Activated CD8-positive, alpha-beta memory T cell treated with anti-CD3 and anti-CD28 coated beads, Interleukin-2, amount 50 U/mL, for 24 hours (primary cell): ENCODE data around the gene OLFM4.

ENCODE experiments used
- DNase-seq: peaks from one replicate; pipeline ENCODE4 v3.0.0-alpha.2; 2020; ENCODE audit errors: extremely low read depth

The OLFM4 gene

DNA sequence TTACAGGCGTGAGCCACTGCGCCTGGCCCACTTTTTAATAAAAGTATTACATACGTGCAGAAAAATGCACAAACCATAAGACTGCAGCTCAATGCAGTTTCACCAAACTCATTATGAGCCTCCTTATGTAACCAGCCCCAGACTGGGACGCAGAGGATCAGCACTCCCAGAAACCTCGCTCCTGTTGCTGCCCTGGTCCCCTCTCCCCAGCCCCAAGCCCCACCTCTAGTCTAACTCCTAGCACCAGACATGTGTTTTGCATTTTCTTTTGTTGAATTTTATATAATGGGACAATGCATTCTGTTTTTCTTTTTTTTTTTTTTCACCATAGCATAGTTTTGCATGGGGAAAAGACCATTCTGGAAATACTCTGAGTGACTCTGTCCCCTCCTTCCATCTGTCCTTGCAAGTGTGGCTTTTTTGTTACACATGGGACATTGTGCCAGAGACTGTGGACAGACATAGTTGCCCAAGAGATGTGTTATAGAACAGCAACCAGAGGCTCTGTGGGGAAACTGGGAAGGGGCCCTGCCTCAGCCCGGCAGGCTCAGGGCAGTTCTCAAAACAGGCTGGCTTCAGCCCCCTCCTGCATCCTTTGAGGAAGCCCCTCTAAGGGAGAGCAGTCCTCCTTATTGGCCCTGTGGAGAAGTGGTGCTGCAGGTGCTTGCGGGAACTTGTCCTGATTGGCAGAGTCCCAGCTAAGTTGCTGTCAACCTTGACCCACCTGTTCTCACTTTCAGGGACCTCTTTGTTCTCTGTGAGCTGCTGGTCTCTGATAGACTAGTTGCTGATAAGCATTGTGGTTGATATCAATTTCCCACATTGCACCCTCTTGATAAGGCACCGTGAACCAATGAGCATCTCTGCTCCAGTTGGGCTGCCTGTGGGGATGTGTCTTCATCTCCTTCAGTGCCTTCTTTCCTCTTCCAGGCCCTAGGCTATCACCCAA is 13.8 kb upstream of the OLFM4 start:
- no peak for DNase-seq

DNA sequence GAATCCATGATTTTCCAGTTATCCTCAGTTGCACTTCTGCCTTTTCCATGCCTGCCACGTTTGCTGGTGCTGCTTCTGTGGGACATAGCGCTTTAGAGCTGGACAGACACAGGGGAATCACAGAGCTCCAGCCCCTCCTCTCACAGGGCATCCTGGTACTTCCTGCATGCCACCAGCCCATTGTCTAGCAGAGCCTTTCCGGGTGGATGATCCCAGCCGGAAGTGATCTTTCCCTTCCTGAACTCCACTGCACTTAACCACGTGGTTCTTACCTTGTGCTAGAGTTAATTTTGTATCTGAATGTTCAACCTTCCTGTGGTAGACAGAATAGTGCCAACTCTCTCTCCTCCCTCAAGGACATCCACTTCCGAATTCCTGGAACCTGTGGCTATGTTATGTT is 12.6 kb upstream of the OLFM4 start:
- DNase-seq, result no peak

DNA sequence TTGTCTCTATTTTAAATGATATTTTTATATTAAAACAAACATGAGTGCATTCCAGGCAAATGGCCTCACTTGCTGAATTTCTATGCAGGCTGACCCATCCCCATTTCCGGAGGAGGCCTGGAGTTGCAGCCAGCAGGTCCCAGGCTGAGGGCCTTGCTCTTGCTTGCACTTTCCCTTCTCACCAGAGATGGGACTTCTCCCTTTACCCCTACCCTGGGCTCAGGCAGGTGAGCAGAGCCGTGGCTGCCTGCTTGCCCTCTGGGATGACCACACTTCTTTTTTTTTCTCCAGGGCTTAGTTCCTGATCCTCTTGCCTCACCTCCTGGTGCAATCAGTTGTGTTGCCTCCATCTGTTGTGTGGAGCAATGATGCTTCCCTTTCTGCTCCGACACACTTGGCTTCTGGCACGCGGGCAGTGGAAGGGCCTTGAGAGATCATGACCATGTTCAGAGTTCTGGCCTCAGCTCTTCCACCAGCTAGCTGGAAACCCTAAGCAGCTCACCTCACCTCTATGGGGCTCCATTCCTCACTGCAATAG is 11.1 kb upstream of the OLFM4 start:
- DNase-seq, result no peak

DNA sequence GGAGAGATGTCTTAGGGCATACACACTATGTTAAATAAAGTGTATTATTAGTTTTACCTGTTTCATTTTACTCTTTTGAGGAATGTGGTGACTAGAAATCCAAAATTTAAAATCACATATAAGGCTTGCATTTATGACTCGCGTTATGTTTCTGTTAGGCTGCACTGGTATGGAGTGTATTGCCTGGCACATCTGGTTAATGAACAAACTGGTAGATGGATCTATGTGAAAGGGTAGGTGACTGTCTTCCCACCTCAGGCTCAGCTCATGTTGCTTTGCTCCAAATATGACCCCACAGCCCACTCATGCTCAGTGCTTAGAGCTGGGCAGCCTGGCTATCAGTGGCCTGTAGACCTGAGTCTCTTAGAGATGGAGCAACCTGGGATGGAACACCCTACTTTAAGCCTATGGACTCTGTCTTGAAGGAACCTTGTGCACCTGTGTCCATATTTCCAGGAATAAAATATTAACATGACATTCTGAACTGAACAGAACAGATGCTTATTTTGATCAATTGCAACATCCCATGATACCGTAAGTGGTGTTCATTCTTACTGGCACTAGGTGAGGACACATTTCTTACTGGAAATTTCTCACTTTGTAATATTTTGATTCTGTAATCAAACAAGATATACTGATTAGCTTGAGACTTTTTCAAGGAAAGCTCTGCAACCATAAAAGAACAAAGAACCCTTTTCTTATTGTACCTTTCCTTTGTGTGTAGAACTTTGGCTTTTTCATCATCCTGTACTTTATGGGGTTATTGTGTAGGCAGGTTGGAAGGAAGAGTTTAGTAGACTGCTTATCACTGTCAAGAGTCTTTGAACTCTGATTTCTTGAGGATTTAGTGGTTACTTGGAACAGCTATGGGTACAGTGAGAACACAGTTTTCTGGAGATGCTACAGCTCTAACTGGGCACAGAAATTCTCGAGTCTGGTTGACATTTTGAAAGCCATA is 9.6 kb upstream of the OLFM4 start:
- DNase-seq, result no peak

DNA sequence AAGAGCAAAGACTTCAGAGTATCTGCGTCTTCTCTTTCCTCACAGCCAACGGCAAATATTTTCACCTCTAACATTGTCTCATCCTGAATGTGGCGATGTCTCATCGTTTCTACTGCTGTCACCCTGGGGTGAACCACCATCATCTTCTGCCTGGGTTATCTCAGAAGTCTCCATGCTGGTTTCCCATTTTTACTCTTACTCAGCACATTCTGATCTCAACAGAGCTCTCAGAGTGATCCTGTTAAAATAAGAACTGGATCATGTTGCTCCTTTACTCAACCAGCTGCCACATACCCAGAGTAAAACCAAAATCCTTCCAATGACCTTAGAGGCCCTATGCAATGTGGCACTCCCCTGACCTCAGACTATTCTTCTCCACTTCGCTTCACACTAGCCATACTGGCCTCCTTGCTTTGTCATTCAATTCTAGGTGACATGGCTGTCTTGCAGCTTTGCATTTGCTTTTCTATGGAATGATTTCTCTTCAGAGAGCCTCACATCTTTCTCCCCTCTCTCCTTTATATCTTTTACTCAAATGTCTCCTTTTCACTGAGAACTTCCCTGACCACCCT is 7.8 kb upstream of the OLFM4 start:
- no peak for DNase-seq

DNA sequence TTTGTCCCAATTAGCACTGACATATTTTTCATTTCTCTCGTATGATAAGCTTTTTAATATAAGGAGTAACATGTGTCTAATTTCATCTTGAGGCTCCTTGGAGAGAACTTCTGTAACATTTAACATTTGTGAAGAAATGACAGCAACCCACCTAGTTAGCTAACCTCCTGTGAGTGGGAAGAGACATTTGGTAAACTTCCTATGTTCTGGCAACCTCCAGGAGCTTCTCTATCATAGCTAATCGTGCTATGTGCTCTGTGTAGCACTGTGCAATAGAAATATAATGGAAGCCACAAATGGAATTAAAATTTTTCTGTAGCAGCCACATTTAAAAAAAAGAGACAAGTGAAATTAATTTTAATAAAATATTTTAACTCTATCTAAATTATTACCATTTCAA is 5.4 kb upstream of the OLFM4 start:
- DNase-seq, result no peak

DNA sequence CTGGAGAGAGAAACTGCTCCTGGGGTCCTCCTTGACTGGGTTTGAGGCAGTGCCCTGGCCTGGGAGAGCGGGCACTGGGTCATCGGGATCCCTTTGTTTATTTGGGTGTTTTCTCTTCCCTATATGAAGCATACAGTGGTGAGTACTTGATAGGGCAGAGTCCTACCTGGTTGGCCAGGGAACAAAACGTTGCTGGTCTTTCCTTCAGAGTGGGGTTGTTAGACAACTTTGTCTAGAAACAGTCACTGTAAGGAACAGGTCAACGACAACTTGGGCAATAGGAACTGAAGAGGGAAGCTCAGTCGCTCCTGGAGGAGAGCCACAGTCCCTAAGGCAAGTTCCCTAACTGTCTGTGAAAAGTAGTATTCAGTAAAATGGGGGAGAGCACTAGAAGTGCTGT is 550 bp upstream of the OLFM4 start:
- no peak for DNase-seq

DNA sequence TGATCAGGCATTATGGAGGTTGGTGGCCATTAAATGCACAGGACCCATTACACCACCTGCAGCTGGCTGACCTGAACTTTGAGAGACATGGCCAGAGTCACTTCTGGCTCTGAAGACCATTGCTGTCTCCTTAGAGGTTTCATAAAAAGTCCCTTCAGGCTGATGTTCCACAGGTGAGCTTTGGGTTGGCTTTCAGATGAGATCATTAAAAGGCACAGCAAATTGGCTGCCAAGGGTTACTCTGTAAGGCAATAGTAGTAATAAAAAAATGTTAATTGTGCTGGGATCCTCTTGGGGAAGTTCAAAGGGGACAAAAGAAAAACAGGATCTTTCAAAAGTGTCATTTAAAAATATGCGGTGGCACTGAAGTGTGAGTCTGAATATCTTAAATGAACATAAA is 4.2 kb downstream of the OLFM4 start:
- DNase-seq, result no peak

DNA sequence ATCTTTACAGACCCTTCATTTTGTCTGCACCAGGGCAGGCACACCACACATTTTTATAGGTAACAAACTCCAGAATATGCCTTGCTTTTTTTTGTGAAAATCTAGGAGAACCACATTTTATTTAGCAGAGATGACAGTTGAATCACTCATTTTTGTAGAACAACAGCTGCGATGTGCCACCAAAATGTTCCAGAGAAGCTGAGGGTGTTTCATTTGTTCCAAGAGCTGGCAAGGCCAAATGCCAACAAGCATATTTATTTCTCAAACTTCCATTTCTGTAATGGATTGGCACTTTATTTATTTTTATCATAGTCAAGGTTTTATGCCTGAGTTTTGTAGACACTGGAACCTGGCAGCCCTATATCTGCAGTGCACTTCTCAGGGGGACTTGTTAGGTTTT is 10.4 kb downstream of the OLFM4 start:
- no peak for DNase-seq

DNA sequence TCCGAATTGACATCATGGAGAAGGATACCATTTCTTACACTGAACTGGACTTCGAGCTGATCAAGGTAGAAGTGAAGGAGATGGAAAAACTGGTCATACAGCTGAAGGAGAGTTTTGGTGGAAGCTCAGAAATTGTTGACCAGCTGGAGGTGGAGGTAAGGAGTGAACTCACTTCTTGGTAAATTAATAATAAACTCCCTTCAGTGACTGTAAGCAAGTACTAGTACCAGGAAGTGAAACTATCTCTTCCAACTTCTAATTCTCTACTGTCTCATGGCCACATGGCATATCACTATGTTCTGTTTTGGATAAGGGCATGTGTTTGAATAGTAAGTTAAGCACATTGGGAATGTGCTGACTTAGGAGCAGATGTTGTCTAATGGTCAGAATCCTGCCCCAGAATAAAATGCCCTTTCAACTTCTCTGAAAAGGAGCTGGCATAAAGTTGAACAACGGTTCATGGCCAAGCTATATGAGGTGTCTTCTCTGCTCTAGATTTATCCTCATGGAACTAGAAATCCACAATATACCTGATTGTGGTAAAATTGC is 13.4 kb downstream of the OLFM4 start:
- DNase-seq, result no peak

DNA sequence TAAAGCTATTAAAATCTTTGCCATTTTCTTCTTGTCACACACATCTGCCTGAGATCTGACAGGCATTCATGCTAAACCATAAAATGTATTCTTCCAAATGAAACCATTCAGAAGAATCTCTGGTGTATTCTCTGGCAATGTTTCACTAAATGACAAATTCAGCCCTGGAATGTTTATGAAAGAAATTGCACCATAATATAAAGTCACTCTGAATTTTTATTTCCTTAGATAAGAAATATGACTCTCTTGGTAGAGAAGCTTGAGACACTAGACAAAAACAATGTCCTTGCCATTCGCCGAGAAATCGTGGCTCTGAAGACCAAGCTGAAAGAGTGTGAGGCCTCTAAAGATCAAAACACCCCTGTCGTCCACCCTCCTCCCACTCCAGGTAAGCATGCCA is 14.3 kb downstream of the OLFM4 start:
- no peak for DNase-seq

DNA sequence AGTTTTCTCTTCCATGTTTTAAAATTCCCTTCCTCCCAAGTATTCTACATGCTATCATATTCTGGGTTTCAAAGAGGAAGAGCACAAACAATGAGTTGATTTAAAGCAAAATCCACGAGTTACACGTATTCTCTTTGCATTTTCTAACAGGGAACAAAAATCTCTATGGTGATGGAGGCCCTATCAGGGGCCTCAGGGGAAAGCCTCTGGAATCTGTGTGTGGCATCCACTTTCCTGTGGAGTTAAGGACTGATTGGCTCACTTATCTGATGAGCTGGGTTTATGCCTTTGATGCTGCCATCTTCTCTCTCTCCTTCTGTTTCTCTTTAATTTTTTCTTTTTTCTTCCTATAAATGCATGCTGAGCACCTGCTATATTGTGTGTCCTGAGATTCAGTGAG is 14.8 kb downstream of the OLFM4 start:
- DNase-seq, result no peak

DNA sequence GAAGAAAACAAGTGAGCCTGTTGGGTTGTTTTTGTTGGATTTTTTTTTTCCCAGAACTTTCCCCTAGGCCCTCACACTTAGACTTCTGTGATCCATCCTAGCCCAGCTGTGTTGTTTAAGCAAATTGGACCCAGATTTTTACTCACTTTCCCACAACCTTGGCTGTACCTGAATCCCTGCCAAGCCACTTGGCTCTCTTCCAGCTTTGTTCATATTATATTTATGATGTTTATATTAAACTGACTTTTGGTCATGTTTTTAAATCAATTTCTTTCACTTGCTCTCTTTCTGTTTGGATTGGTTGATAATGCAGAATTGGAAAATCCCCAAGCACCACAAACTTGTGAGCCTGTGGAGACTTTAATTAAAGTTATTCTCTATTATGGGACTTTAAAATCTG is 16.6 kb downstream of the OLFM4 start:
- no peak for DNase-seq

DNA sequence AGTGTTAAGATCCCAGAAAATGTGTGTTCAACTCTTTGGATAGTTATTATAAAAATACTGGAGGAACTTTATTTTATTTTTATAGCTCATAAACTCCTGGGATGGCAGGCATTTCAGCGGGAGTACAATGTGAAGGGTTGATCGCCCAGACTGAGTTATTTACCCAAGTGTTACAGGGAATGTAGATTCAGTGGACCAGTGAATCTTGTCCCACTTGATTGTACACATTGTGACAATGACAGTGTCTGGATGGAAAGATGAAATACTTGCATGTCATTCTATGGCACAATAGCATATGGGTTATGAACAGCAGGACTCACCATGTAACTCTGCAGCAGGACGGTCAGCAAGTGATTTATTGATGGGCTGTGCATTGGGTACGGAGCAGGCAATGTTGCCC is 20.3 kb downstream of the OLFM4 start:
- no peak for DNase-seq

DNA sequence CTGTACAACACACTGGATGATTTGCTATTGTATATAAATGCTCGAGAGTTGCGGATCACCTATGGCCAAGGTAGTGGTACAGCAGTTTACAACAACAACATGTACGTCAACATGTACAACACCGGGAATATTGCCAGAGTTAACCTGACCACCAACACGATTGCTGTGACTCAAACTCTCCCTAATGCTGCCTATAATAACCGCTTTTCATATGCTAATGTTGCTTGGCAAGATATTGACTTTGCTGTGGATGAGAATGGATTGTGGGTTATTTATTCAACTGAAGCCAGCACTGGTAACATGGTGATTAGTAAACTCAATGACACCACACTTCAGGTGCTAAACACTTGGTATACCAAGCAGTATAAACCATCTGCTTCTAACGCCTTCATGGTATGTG is 21.5 kb downstream of the OLFM4 start:
- DNase-seq, result no peak

DNA sequence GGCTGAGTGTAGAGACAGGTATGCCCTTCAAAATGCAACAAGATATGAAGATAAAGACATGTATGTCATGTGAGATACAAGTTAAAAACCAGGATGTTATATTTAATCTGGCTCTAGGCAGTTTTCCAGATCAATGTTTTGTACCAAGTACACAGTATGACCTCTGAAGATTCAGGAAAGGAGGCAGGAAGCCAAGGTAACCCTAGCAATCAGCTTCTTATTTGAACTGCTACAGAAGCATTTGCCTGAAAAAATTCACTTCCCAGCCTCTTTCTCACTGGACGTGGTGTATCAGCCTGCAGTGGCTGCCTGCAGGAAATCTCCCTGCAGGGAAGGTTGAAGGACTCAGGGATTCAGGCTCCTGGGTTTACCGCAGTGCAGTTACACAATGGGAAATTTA is 24.1 kb downstream of the OLFM4 start:
- no peak for DNase-seq

DNA sequence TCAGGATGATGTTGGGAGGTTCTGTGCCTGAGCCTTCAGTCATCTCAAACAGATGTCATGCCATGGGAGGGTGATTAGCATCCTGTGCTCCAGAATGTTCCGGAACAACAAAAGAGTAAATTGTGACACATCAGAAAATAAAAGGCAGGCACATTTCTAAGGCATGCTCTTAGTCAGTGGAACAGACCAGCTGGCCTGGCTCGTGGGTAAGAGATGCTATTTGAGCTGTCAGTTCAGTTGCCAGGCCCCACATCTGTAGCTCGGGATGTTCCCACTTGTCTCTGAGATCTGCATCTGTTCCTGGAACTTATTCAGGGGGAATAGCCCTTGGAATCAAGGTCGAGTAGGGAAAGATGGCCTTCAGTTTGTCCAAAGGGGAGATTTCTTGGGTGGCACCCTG is 26.0 kb downstream of the OLFM4 start:
- DNase-seq, result no peak

DNA sequence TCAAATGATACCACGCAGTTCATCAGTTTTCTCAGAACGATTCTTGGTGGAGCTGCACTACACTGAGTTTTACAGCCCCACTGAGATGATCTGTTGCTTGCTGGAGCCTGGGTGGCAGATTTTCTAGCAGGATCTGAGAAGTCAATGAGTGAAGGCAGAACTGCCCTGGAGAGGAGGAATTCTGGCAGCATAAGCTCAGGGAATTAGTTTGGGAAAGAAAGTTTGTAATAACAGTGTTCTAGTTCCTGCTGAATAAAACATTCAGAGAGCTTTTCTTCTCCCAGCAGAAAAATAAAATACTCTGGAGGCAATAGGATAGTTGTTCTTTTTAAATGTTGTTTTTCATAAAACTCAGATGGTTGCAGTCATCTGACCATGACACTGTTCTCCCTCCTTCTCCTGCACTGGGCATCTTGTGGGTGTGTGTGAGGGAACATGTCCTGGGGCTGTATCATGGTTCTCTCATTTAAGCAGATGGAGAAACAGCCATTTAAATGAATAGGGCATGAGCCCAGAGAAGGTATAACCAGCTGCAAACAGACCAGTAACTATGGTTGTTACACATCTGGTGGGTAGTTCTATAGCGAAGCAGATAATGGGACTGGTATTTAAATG is 29.6 kb downstream of the OLFM4 start:
- no peak for DNase-seq

DNA sequence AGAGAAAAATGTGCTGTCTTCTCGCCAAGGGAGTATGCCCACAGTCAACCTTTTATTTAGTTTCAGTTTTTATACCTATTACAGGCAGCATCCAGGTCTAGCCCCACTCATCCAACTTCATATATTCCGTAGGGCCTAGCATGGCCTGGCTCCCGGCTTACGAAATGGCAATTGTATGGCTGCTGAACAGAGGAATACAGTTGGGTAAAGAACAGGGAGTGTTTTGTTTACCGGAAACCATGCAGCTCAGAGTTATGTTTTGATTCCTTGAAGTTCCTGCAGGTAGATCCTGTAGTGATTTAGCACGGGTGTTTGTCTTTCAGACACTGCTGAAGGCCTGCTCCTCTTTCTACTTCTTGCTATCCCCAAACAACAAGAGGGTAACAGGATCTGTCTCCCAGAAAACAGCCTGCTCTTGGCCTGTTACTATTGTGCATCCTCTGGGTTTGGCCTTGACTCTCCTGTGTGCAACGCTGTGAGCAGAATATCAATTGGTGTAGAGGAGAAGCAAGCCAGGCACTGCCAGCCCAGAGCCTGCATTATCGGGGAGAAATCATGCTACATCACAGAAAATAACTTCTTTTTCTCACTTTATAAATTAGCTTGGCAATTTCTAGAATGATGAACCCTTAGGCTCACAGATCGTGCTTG is 32.4 kb downstream of the OLFM4 start:
- no peak for DNase-seq

DNA sequence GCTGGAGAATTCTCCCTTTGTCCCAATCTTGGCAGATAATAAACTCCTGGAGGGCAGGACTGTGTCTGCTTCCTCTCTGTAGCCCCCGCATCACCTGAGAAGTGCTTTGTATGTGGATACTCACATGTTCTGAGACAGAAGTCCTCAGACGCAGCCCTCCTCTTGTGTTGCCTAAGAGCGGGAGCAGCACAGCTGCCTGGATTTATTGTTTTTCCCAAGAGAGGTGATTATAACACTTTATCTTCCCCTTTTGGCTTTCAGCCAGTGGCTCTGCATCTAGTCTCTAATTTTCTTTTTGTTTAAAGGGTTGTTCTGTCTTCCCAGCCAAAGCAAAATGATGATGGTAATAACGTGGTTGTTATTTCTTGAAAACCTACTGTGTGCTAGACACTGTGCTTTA is 36.1 kb downstream of the OLFM4 start:
- DNase-seq, result no peak

DNA sequence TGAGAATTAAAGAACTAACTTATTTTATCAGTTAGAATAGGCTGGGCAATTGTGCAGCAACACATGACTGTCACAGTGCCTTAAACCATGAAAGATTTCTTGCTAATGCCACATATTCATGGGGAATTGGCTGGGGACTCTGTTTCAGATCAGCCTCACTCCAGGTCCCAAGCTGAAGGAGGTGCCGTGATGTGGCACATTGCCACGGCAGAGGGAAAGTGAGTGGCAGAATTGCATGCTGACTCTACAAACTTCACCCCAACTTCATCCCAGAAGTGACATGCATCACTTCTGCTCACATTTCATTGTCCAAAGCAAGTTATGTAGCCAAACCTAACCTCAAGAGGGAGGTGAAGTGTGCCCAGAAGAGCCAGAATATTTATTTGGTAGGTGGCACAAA is 37.8 kb downstream of the OLFM4 start:
- no peak for DNase-seq
